ENCODE measurements around the gene ZNF581. TPM values are rescaled to one million over a fixed set of nuclear protein-coding genes. Genes with fewer than 3 reads are reported as not detected.

Gene ZNF581
- total and polyA plus RNA-seq, 2 experiments from 2014 or later, result 22.3 to 42.0 TPM

DNA sequence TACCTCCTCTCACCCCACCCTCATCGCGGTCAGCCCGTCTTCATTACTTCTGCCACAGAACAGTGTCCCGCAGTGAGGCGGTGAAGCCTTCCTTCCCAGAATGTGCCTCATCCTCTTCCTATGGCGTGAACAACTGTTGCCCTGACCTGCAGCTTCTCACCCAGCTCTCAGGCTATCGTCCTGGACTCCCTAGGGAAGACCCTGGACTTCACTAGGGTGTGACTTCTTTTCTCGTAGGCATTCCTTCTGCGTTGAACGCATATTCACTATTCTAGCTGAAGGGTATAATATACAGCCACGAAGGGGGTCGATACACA, 37.0 kb upstream of the ZNF581 start:
- TF ChIP-seq, protein P1, sequence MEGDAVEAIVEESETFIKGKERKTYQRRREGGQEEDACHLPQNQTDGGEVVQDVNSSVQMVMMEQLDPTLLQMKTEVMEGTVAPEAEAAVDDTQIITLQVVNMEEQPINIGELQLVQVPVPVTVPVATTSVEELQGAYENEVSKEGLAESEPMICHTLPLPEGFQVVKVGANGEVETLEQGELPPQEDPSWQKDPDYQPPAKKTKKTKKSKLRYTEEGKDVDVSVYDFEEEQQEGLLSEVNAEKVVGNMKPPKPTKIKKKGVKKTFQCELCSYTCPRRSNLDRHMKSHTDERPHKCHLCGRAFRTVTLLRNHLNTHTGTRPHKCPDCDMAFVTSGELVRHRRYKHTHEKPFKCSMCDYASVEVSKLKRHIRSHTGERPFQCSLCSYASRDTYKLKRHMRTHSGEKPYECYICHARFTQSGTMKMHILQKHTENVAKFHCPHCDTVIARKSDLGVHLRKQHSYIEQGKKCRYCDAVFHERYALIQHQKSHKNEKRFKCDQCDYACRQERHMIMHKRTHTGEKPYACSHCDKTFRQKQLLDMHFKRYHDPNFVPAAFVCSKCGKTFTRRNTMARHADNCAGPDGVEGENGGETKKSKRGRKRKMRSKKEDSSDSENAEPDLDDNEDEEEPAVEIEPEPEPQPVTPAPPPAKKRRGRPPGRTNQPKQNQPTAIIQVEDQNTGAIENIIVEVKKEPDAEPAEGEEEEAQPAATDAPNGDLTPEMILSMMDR (IDR thresholded peaks at IDR 0.05; ENCODE audit: low read depth, low read length), result no peak
- Histone ChIP-seq H3K27me3 (no peaks in the 10 kb centered on the region), H3K4me3 (peak overlapping the region; percentile 94), H3K9me3 (ENCODE audit: low read depth) (no peaks in the 10 kb centered on the region), H3K27ac (peak overlapping the region; percentile 97), H3K36me3 (no peaks in the 10 kb centered on the region), H3K4me1 (ENCODE audit: low read depth) (peaks cover 12% of the 10 kb centered on the region)
- DNase-seq (ENCODE audit: low read depth in 1 of 2, low spot score in 1 of 2), result no peak

DNA sequence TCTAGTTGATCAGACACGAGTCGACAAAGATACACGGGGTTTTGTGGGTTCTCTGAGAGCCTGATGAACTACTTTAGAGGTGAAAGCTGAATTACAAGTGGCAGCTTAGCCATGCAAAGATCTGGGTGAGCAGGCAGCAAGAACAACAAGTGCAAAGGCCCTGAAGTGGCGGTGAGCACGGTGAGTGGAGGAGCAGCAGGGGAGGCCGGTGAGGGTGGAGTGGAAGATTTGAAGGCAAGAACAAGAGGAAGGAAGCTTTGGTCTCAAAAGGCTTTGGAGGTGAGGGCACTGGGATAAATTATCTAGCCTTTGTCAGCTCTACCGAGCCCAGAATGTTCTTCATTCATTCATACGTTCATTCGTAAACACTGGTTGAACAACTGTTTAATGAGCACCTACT, 36.6 kb upstream of the ZNF581 start:
- Histone ChIP-seq H3K9me3 (ENCODE audit: low read depth) (no peaks in the 10 kb centered on the region), H3K27me3 (no peaks in the 10 kb centered on the region), H3K36me3 (no peaks in the 10 kb centered on the region), H3K4me1 (ENCODE audit: low read depth) (peaks cover 16% of the 10 kb centered on the region), H3K4me3 (peak overlapping the region; percentile 94), H3K27ac (peak overlapping the region; percentile 97)
- TF ChIP-seq, protein P1 (IDR thresholded peaks at IDR 0.05; ENCODE audit: low read depth, low read length), result no peak
- DNase-seq (ENCODE audit: low read depth in 1 of 2, low spot score in 1 of 2), result no peak

DNA sequence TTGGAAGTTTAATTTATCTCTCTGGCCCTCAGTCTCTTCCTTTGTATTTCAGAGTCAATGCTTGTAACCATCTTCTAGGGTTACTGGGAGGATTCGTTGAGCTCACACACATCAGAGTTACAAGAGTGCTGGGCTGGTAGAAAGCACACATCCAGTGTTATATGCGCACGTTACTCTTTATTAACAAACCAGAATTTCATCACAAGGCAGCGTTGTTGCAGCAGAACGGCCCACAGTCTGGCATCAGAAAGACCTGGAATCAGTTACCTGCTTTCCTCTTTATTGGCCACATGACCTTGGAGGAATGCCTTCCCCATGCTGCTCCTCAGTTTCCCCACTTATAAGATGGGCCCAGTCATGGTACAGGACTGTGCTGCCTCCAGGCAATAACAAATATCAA, 34.1 kb upstream of the ZNF581 start:
- no peaks in the 10 kb centered on the region for H3K27me3 ChIP-seq
- H3K9me3 ChIP-seq (ENCODE audit: low read depth), result no peaks in the 10 kb centered on the region
- no peak overlapping the region for H3K4me3 ChIP-seq
- H3K27ac ChIP-seq, result no peak overlapping the region
- peaks cover 16% of the 10 kb centered on the region for H3K4me1 ChIP-seq (ENCODE audit: low read depth)
- no peak for DNase-seq (ENCODE audit: low read depth in 1 of 2, low spot score in 1 of 2)
- TF ChIP-seq, protein P1 (IDR thresholded peaks at IDR 0.05; ENCODE audit: low read depth, low read length), result no peak
- H3K36me3 ChIP-seq, result no peaks in the 10 kb centered on the region

DNA sequence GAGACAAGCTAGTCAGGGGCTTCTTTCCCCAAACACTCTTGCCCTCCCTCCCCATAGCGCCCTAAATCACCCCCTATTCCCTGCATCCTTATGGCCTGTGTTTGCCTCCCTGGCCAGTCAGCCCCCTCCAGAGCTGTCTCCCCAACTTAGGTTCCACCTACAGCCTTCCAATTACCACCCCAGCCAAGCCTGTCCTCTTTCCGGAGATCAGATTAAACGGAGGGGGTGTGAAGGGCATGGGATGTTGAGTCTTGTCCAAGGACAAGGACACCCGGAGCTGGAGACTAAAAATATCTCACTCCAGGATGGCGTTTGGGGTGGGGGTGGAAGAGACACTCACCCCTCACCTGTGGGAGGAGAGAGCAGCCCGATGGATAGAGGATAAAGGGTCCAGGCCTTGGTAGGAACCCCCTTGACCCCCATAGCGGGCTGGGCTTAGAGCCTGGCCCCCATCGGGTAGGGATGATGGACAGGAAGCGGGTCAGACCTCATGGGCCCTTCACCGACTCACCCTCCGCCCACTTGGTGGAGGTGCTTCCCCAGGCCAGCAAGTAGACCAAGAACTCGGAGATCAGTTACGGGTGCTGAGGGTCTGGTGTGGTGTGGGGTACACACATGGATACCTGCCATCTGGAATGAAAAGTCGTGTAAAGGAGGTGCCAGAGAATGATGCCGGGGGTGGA, 32.0 kb upstream of the ZNF581 start:
- no peak overlapping the region for H3K4me3 ChIP-seq
- no peaks in the 10 kb centered on the region for H3K9me3 ChIP-seq (ENCODE audit: low read depth)
- TF ChIP-seq, protein P1 (IDR thresholded peaks at IDR 0.05; ENCODE audit: low read depth, low read length), result no peak
- peaks cover 8% of the 10 kb centered on the region for H3K36me3 ChIP-seq
- peaks cover 14% of the 10 kb centered on the region for H3K4me1 ChIP-seq (ENCODE audit: low read depth)
- H3K27ac ChIP-seq, result peak overlapping the region; percentile 85
- no peak for DNase-seq (ENCODE audit: low read depth in 1 of 2, low spot score in 1 of 2)
- H3K27me3 ChIP-seq, result no peaks in the 10 kb centered on the region

DNA sequence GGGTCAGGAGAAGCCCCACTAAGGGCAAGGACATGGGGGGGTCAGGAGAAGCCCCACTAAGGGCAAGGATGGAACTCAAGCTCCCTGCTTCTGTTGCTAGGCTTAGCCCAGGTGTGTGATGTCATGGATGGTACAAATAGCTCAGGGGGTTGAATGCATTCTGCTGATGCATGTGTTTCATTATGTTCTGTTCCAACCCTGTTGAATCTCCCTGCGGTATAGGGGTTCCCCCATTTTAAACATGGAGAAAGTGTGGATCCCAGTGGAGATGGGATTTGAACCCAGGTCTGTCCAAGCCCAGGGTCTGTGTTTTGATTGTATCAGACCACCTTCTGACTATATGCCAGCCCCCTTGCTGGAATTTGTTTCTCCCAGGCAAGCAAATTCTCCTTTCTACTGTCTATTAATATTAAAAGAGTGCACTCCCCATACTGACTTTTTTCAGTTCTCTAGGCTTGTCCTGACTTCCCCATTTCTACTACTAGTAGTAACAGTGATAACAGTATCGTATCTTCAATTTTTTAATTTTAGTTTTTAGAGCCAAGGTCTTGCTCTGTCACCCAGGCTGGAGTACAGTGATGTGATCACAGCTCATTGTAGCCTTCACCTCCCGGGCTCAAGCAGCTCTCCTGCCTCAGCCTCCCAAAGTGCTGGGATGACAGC, 31.3 kb upstream of the ZNF581 start:
- H3K9me3 ChIP-seq (ENCODE audit: low read depth), result no peaks in the 10 kb centered on the region
- peak overlapping the region; percentile 53 for H3K27ac ChIP-seq
- H3K4me3 ChIP-seq, result no peak overlapping the region
- peaks cover 10% of the 10 kb centered on the region for H3K4me1 ChIP-seq (ENCODE audit: low read depth)
- TF ChIP-seq, protein P1 (IDR thresholded peaks at IDR 0.05; ENCODE audit: low read depth, low read length), result no peak
- peaks cover 14% of the 10 kb centered on the region for H3K36me3 ChIP-seq
- H3K27me3 ChIP-seq, result no peaks in the 10 kb centered on the region
- no peak for DNase-seq (ENCODE audit: low read depth in 1 of 2, low spot score in 1 of 2)
